Fibroblast of skin of scalp (primary cell): ENCODE data around the gene DCAF17. TPM values are rescaled to one million over a fixed set of nuclear protein-coding genes. Genes with fewer than 3 reads are reported as not detected.
A peak's percentile ranks its signal among the peaks of the same experiment; 100 is the strongest.

Experiments
- DNase-seq: peaks from one replicate; pipeline ENCODE4 v3.0.0-alpha.2; 2013
- polyA plus RNA-seq, 2 experiments: library from polyadenylated mRNA; unstranded; fragments of 120-200 nt; gene quantifications; one replicate each; pipeline ENCODE4 v1.2.1, GENCODE V29; 2013; ENCODE audit not compliant: insufficient read length in 2 of 2

The DCAF17 gene
- polyA plus RNA-seq (2013, experiment 1 of 2; ENCODE audit: insufficient read length): 9.0 TPM
- polyA plus RNA-seq (2013, experiment 2 of 2; ENCODE audit: insufficient read length): 9.6 TPM

DNA sequence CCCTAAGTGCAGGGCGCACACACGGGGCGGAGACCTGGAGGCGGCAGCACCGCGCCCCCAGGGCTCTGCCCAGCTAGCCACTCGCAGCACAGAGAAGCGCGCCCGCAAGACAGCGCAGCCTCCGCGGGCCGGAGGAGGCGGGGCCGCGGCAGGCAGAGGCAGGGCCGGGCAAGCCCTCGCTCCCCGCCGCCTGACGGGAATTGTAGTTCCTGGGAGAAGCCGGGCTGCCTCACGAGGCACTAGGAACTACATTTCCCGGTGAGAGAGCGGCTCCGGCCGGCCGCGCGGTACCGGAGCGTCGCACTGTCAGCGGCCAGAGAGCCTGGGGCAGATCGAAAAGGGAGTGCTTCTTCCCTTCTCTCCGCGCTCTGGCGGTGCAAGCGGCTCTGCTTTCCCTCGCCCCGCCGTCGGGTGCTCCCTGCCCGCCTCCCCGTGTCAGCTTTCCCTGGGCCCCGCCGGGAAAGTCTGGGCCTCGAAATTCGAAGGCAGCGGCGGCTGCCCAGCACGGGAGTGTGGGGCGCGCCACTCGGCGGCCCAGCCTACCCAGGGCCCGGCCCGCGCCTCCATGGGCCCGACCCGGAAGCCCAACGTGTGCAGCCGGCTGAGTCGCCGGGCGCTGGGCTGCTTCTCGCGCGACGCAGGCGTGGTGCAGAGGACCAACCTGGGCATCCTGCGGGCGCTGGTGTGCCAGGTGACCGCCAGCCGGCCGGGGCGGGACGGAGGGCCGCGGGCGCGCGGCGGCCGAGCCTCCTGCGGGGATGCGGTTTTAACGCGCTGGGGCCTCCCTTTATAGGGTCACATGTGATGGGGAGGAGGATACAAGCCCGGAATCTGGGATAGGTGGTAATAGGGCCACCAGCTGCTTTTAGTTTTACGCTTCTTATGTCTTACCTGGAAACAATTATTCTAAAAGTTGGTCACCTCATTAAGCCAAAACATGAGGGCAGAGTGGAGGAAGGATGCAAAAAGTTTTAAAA lies at the start of gene DCAF17:
DCAF17 (plus strand) TSS at position 214 of the 977 bp plus-strand sequence; CDS start at position 566, 352 bp downstream.
- DNase-seq: peak; percentile 97

GRCh38 chr2:171386627-171387026 lies 47.4 kb upstream of the DCAF17 start:
- no peak for DNase-seq

DNA sequence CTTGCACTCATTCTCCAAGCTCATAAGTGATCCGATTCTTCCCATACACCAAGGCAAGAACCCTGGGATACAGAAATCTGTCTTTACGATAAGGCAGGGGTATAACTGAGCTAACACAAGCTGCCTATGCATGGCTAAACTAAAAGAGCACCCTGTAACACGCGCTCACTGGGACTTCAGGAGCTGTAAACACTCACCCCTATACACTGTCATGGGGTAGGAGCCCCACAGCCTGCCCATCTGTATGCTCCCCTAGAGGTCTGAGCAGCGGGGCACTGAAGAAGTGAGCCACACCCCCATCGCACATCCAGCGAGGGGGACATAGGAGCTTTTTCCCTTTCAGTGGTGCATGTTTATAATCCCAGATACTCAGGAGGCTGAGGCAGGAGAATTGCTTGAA lies 47.0 kb upstream of the DCAF17 start:
- no peak for DNase-seq

- DNase-seq: no peak
These were observed 44.7 kb upstream of the DCAF17 start for GRCh38 chr2:171389325-171389724.

DNA sequence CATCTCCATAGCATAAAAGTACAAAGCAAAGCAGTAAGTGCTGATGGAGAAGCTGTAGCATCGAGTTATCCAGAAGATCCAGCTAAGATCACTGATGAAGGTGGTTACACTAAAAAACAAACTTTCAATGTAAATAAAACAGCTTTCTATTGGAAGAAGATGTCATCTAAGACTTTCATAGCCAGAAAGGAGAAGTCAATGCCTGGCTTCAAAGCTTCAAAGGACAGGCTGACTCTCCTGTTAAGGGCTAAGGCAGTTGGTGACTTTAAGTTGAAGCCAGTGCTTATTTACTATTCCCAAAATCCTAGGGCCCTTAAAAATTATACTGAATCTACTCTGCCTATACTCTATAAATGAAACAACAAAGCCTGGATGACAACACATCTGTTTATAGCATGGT lies 44.2 kb upstream of the DCAF17 start:
- no peak for DNase-seq

GRCh38 chr2:171390941-171391516 lies 43.0 kb upstream of the DCAF17 start:
- DNase-seq: peak; percentile 75

DNA sequence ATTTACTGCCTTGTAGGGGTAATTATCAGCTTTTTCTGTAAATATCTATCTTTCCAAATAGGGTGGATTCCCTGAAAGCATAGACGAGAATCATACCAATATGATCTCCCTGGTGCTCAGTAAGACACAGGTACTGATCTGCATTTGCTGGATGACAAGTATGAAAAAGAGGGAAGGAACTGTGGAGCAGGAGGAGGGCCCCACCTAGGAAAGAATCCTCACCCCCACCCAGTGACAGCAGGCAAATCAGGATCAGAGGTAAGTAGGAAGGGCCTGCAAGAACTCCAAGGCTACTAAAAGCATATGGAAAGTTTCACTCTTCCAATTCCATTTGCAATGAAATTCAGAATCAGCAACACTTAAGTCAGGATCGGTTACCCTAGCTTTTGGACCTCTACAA lies 42.5 kb upstream of the DCAF17 start:
- DNase-seq: no peak

GRCh38 chr2:171393487-171393886 lies 40.5 kb upstream of the DCAF17 start:
- DNase-seq: no peak

GRCh38 chr2:171394164-171394740 lies 39.8 kb upstream of the DCAF17 start:
- no peak for DNase-seq

DNA sequence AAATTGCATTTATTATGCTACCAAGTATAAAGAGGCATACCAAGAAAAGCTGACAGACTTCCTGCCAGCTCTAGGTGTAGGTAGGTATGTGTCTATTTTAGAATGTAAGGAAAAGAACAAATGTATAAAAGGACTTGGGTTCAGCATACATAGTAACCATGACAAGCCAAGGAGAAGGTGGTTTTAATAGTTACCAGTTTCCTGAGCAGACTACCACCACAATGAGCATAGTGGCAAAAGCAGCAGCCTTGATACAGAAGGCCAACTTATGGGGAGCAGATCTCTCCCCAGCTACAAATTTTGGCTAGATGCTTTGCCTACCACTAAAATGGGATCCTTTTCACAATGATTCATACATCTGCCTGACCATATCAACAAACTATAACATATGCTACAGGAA lies 34.7 kb upstream of the DCAF17 start:
- DNase-seq: no peak

DNA sequence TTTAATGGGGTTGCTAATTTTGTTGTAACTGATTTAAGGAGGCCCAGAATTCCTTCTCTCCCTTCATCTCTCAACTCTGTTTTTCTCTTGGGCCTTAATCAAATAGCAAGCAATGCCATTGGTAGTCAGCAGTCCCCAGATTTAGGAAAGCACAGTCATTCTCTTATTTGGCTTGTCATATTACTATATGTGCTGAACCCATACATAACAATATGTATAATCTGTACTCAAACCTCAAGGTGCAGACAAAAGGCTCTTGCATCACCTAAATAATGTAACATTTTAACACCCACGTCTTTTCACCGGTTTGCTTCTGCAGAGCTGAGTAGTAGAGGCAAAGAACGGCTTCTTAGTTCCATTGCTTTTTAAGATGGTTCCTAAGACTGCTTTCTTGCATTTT lies 33.6 kb upstream of the DCAF17 start:
- no peak for DNase-seq

GRCh38 chr2:171401947-171402346 lies 32.1 kb upstream of the DCAF17 start:
- no peak for DNase-seq

- DNase-seq: peak; percentile 47
These were observed 31.0 kb upstream of the DCAF17 start for GRCh38 chr2:171402906-171403580.

DNA sequence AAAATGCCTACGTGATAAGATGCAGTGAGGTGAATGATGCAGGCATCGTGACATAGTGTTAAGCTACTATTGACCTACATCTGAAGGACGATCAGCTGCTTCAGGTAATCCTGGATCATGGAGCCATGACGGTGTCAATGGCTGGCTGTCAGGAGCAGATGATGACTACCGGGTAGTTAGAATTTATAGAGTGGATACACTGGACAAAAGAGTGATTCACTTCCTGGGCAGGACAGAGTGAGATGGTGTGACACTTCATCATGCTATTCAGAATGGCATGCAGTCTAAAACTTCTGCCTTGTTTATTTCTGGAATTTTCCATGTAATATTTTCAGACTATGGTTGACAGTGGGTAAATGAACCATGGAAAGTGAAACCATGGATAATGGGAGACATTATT lies 29.8 kb upstream of the DCAF17 start:
- peak; percentile 80 for DNase-seq

DNA sequence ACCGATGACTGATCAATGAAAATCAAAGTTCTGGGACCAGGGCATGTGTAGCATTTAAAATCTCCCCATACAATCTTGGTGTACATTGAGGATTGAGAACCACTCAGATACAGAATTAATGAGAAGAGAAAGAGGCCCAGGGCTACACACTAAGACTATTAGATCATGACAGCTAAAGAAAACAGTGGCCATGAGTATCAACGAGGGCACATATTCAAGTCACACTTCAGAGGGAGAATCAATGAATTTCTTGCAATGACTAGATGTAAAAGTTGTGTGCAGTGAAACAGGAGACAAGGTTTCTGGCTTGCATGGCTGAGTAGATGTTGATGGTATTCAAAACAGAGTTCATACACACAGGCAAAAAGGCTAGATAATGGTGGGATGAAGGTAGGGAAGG lies 29.3 kb upstream of the DCAF17 start:
- DNase-seq: no peak

DNA sequence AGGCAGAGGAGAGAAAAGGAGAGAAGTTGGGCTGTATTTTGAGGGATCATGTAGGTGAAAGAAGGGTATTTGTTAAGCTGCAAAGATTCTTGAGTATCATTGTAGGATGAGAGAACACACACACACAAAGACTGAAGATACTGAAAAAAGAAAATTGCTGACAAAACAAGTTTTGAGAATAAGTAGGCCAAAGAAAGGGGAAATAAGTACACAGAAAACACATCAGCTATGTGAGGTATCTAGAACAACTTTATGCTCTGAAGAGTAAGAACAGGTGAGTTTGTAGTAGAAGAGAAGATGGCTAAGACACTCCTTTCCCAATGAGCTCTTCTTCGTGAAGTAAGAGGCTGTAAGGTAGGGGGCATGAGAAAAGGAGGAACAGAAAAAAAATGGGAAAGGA lies 28.5 kb upstream of the DCAF17 start:
- DNase-seq: no peak

- no peak for DNase-seq
These were observed 28.0 kb upstream of the DCAF17 start for GRCh38 chr2:171406044-171406443.

GRCh38 chr2:171407030-171407675 lies 26.9 kb upstream of the DCAF17 start:
- DNase-seq: no peak

DNA sequence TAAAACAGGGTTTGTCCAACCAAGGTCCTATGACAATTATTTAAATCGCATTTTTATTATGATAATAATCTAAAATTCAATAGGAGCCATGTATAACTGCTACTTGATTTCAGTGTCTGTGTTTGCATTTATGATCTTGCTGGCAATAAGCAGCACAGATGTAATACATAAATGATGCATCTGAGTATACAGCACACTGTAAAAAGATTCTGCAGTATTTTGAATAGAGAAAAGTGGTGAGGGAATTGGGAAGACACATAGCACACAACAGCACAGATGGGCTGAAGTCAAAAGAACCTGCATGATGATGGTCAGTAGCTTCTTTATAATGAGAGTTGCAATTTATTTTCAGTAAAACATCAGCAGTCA lies 26.4 kb upstream of the DCAF17 start:
- DNase-seq: no peak

DNA sequence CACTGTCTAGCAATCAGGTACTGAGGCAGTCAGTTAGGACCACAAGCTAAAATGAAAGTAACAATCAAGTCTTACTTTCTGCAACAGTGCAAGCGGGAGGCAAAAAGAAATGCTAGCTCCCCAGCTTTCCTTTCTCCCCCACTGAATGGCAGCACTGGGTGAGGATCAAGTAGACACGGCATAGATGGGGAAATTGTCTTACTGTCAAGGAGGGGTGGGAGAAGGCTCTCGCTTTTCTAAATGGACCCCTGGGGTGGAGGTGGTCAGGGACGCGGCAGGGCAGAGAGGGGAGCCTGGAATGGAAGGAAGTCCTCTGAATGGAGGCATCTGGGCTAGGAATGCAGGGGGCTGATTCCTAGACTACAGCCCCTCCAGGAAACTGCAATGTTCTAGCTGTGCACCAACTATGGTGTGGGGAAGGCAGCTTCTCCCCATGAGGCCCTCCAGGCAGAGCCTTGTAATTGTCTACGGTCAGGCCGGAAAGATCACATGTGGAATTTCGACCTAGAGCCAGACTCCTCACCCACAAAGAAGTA lies 24.5 kb upstream of the DCAF17 start:
- DNase-seq: no peak

DNA sequence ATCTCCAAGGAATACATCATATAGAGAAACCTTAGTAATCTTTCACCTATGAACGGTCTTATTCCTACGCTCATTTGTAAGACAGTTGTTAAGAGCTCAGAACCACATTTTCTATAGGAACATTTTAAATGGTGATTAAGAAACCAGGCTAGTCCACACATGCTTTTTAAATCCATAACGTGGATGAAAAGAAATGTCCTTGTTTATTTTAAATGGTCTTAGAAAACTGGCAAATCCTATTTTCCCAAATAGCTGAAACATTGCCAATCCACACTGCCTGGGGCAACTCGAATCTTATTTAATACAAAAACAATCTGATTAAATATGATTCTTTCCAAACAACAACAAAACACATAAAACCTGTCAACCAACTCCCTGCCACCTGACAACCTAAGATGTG lies 23.9 kb upstream of the DCAF17 start:
- DNase-seq: peak; percentile 27

DNA sequence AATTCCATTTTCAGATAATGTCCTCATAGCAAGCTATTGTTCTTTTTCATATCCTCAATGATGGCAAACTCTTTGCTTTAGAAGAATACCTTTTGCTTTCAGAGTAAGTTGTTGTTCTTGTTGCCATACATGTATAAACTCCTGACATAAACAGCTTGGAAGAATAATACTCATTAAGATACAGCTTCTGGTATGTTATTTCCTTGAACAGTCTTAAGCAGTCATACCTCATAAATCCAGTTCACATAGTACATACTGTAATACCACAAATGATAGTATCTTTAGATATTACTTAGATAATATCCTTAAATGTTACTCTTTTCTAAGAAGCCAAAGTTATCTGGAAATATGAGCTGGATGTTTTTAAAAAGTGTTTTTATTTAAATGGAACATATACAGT lies 23.4 kb upstream of the DCAF17 start:
- no peak for DNase-seq
